Ovary (tissue), 3 donors: ENCODE data around the gene COASY.

ENCODE experiments used
- POLR2A ChIP-seq: fragments of 450-650 bp; IDR thresholded peaks from one replicate; pipeline ENCODE4 v1.6.1; 2017; ENCODE audit warnings: antibody characterized with exemption, mild to moderate bottlenecking, moderate library complexity
- TF ChIP-seq, protein P1 (sequence below), 3 donors: fragments of 450-650 bp in 2 of 3; fragments of 200-600 bp in 1 of 3; IDR thresholded peaks; one replicate each; pipeline versions ENCODE4 v1.5.1 to v1.8.0; 2016 to 2022; ENCODE audit warnings: antibody characterized with exemption in 3 of 3, mild to moderate bottlenecking in 1 of 3
- donor health status: DM: no; HTN: no; CAD: no.

DNA sequence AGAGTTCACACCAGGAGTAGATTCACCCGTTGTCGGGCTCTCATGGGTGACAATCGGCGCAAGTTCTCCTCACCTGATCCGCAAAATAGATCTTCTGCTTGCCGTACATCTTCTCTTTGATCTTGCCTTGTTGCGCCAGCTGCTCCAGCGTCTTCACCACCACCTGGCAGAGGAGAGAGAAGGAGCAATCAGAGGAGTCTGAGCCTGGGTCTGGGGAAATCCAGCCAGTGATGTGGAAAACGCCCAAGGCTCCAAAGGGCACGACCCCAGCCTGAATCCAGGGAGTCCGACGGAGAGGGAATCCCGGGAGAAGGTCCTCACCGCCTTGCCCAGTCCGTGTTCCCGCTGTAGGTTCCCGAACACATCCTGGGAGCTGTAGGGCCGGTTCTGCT, 15.2 kb downstream of the COASY start:
- TF ChIP-seq, protein P1, sequence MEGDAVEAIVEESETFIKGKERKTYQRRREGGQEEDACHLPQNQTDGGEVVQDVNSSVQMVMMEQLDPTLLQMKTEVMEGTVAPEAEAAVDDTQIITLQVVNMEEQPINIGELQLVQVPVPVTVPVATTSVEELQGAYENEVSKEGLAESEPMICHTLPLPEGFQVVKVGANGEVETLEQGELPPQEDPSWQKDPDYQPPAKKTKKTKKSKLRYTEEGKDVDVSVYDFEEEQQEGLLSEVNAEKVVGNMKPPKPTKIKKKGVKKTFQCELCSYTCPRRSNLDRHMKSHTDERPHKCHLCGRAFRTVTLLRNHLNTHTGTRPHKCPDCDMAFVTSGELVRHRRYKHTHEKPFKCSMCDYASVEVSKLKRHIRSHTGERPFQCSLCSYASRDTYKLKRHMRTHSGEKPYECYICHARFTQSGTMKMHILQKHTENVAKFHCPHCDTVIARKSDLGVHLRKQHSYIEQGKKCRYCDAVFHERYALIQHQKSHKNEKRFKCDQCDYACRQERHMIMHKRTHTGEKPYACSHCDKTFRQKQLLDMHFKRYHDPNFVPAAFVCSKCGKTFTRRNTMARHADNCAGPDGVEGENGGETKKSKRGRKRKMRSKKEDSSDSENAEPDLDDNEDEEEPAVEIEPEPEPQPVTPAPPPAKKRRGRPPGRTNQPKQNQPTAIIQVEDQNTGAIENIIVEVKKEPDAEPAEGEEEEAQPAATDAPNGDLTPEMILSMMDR (IDR thresholded peaks at IDR 0.05), result no peak
- TF ChIP-seq POLR2A, result no peak
